ENCODE results near the gene ALG2.
A peak's percentile ranks its signal among the peaks of the same experiment; 100 is the strongest.

Gene ALG2

DNA sequence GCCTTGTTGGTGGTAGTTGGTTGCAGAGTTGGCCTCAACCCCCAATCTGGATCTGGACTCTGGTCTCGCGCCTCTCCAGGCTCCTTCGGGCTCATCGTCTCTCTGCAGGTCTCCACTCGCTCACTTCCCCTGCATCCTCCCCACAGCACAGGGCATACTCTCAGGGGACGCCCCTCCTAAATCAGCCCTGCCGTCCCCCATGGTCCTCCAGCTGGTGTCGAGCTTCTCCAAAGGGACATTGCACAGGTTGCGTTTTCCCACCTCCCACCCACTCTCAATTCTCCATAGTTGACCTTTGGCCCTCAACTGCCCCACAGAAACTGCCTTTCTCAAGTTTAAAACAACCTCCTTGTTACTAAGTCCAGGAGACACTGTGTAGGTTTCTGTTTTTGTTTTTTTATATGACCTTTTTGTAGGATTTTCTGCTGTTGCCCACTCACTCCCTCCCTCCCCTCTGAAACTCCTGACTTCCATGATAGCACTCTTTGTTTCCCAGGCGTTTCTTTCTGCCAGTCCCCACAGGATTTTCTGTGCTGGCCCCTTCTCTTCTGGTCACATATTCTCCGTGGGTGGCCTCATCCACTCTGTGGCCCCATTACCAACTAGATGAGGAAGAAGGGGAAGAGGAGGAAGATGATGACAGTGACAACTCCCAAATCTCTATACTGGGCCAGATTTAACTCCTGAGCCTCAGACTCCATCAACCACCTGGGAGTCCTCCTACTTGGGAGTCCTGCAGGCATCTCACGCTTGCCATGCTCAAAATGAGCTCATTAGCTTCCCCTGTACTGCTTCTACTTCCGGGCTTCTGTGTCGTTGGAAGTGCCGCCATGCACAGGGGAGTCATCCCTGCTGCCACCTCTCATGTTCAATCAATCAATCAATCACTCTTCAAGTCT lies 50.3 kb downstream of the ALG2 start:
- no peak for DNase-seq

DNA sequence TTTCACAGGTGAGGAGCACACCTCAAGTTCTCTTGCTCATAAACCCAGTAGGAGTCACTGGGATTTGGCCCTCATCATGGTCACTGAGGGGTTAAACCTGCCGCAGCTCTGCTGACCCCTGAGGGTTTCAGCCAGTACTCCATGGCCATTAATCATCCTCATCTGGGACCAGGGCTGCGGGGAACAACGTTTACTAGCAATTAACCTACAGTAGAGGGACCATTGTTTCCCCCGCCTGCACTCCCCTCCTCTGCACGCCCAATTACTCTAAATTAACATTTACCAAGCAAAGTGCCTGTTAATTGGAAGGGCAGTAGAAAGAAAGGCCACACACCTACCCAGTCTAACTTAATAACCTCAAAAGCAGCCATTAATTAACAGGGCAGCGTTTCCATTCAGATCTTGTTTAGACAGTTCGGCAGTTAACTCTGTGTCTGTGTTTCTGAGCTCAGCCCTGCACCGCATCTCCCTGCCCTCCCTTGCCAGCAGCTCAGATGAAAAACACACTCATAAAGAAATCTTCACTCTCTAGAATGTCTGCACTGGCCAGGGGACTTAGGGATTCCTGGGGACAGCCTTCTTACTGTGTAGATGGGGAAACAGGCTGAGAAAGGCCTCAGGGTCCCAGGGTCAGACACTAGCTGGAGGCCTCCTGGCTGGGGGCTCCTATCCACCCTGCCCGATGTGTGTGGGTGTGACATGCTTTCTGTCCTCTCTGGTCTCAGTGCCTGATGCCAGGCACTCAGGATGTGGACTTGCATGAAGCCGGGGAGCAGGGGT lies 51.6 kb downstream of the ALG2 start:
- peak; percentile 82 for DNase-seq

DNA sequence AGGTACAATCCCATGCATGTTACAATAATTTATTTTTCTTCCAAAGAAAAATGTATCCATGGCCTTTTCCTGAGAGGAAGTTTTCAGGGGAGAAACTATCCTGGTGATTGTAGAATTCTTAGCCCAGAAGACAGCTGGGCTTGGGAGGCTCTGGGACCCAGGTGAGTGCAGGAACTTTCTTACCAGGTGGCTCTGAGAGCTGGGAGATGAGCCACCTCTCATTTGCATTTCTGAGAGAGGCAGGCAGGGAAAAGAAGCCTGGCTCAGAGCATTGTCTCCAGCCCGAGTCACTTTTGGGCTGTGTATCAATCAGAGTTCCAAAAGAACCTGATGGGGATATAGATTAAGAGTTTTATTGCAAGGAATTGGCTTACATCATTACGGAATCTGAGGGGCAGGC lies 52.7 kb downstream of the ALG2 start:
- DNase-seq, result no peak

DNA sequence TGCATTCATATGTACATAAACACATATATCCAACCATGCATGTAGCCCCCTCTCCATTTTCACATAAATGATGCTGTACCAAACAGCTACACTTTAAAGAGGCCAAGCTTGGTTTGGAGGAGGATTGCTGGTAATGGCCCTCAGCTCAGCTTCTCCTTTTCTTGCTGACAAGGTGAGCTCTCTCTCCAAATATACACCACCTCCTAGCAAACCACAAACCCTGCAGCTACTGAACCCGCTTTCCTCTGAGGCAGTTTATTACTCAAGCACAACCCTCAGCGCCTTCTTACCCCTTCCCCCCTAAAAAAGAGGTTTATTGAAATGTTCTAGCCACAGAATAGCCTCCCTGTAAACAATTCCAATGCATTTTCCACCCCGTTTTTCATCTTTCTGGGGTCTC lies 54.0 kb downstream of the ALG2 start:
- no peak for DNase-seq

DNA sequence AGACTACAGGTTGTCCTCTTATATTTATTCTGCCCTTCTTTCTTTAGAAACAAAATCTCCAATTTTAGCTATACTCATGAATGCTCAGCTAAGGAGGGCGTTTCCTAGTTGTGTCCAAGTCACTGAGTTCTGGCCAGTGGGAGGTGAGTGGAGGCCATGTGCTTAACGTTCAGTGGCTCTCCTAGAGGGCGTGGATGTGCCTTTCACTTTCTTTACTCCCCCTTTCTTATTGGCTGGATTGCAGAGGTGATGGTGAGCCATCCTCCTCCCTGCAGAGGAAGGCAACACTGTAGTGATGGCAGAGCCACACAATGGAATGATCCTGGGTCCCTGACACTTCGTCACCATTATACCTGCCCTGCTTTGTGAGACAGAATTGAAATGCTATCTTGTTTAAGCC lies 54.6 kb downstream of the ALG2 start:
- no peak for DNase-seq

All from NCI-H1105 treated with DMSO at 0.1 percent for 48 hours (cell line).